ENCODE measurements around the gene RAB43.
"Not testable (repeated sequence)": the region's sequence is repeated elsewhere in the genome, so short reads cannot be mapped to it uniquely, and the experiment has no call there.

Gene RAB43

DNA sequence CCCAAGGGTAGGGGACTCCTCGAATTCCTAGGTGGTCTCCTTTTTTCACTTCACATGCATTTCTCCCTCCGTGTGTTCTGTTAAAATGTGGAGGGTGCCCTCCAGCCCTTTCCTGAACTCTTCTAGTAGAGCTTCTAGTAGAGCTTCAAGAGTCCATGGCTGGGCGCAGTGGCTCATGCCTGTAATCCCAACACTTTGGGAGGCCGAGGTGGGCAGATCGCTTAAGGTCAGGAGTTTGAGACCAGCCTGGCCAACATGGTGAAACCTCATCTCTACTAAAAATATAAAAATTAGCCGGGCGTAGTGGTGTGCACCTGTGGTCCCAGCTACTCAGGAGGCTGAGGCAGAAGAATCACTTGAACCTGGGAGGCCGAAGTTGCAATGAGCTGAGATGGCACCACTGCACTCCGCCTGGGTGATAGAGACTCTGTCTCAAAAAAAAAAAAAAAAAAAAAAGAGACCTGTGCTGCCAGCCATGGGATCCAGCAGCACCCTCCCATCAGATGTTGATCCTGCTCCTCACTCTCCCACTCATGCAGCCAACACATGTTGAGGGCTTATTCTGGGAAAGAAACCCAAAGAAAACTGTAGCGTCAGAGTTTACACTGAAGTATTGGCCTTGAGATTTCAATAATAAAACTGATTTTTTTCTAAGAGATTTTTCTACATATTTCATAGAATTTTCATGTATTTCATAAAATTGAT, 10.4 kb downstream of the RAB43 start:
- not testable (repeated sequence) for H3K4me3 Mint-ChIP-seq, H3K27ac Mint-ChIP-seq, H3K9me3 Mint-ChIP-seq, H3K4me1 Mint-ChIP-seq, ATAC-seq, H3K27me3 Mint-ChIP-seq
- peaks cover 25% of the 10 kb centered on the region for H3K36me3 Mint-ChIP-seq

DNA sequence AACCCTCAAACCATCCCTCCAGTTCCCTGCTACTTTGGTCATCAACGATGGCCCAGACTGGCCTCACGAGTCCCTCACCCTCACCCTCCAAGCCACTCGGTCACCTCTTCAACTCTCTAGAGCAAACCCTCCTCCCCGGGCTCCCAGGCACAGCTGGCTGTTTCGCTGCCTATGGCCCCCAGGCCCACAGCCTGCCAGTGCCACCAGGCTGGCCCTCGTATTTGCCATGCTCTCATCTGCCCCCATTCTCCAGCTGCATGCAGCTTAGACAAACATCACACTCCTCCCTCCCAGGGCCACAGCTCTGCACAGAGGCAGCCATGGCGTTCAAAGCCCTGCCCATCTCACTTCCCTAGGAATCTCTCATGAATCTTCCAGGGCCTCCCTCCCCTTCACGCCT, 13.8 kb downstream of the RAB43 start:
- H3K27me3 Mint-ChIP-seq, result no peaks in the 10 kb centered on the region
- H3K4me3 Mint-ChIP-seq, result no peak overlapping the region
- H3K9me3 Mint-ChIP-seq, result no peaks in the 10 kb centered on the region
- H3K36me3 Mint-ChIP-seq, result peaks cover 24% of the 10 kb centered on the region
- ATAC-seq, result no peak
- no peak overlapping the region for H3K27ac Mint-ChIP-seq
- H3K4me1 Mint-ChIP-seq, result peaks cover 7% of the 10 kb centered on the region

DNA sequence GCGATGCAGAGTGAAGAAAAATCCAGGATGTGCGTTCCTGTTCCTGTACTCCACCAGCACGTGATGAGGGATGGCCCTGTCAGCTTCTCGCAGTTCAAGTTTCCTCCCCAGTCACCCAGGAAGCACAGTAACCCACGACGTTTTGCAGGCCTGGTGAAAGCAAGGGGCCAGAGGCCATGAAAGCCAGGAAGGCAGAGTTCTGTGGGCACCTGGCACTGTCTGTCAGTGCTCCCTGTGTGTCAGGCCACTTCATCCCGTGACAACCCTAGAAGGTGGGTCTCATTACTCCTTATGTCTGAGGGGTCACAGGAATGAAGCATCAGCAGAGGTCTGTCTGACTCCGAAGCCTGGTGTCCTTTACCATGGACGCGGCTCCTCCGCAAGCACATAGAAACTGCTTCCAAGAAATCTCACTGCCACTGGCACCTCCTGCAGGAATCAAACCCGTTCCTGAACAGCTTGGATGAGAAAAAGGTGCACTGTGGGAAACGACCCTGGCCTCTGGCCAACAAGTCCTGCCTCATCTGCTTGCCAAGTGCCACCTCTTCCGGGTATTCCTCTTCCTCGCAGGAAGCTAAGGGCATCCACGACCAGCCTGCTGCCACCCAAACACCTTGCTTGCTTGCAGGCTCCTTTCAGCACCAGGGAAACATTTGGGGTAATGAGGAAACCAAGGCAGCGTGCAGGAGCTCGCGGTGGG, 14.6 kb downstream of the RAB43 start:
- no peaks in the 10 kb centered on the region for H3K9me3 Mint-ChIP-seq
- peaks cover 24% of the 10 kb centered on the region for H3K36me3 Mint-ChIP-seq
- no peak for ATAC-seq
- H3K4me3 Mint-ChIP-seq, result no peak overlapping the region
- no peaks in the 10 kb centered on the region for H3K27me3 Mint-ChIP-seq
- no peak overlapping the region for H3K27ac Mint-ChIP-seq
- H3K4me1 Mint-ChIP-seq, result peaks cover 7% of the 10 kb centered on the region

DNA sequence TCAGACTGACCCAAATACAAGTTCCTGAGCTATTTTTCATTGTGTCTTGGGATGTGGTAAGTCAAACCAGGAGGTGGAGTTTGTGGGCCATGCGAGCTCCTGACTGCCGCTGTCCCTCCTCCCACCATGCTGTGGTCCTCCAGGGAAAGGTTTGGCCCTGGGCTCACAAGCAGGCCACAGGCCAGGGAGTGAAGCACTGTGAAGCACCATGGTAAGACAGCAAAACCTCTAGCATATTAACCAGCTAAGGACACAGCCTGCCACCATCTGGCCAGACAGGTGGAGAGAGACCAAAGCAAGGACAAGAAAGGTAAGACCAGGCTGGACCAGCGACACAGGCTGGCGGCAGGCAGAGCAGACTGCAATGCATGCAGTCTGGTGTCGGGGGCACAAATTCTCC, 15.3 kb downstream of the RAB43 start:
- H3K4me3 Mint-ChIP-seq, result no peak overlapping the region
- H3K27ac Mint-ChIP-seq, result no peak overlapping the region
- H3K4me1 Mint-ChIP-seq, result peaks cover 7% of the 10 kb centered on the region
- H3K27me3 Mint-ChIP-seq, result no peaks in the 10 kb centered on the region
- H3K9me3 Mint-ChIP-seq, result no peaks in the 10 kb centered on the region
- no peak for ATAC-seq
- H3K36me3 Mint-ChIP-seq, result peaks cover 24% of the 10 kb centered on the region

DNA sequence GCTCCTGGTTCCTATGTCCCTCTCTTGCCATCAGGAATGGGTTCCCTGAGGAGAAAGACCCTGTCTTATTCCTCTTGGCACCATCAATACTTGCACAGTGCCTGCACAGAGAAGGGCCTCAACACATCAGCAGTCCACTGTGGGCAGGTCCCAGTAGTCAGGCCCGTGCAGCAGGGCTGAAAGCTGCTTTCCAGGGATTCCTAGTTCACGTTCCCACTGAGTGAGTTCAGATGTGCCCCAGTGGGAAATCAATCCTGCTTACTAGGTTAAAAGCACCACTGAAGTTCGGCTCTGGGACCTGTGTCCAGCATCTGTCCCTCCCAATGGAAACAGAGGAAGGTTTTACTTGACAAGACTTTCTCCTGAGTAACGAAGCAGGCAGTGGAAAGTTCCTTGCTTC, 15.7 kb downstream of the RAB43 start:
- ATAC-seq, result no peak
- no peaks in the 10 kb centered on the region for H3K9me3 Mint-ChIP-seq
- H3K27ac Mint-ChIP-seq, result no peak overlapping the region
- no peaks in the 10 kb centered on the region for H3K27me3 Mint-ChIP-seq
- H3K4me3 Mint-ChIP-seq, result no peak overlapping the region
- H3K4me1 Mint-ChIP-seq, result peaks cover 7% of the 10 kb centered on the region
- H3K36me3 Mint-ChIP-seq, result peaks cover 20% of the 10 kb centered on the region

DNA sequence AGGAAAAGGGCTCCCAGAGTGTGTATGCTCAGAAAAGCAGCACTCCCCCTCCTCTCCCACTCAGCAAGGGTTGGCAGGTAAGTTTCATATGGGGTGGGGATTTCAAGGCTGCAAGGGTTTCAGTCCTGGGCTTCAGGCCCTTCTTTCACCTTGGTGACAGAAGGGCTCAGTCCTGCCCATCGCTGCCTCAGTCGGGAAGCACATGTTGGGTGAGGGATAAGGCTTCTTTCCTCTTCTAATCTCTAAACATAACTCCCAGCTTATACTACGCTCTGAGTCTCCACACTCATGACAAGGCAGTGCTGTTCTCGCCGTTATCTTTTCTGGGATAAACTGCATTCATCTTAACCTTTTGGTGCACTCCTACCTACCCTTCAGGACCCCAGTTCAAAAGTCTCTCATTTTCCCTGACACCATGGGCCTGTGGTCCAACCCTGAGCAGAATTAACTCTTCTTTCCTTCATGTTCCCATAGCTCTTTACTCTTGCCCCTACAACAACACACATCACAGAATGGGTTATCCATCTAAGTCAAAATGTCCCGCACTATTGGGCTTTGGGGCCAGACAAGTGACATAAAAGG, 17.0 kb downstream of the RAB43 start:
- Mint-ChIP-seq H3K27ac (no peak overlapping the region), H3K4me1 (peaks cover 7% of the 10 kb centered on the region), H3K9me3 (no peaks in the 10 kb centered on the region), H3K27me3 (no peaks in the 10 kb centered on the region), H3K4me3 (no peak overlapping the region), H3K36me3 (peaks cover 18% of the 10 kb centered on the region)
- ATAC-seq, result no peak

DNA sequence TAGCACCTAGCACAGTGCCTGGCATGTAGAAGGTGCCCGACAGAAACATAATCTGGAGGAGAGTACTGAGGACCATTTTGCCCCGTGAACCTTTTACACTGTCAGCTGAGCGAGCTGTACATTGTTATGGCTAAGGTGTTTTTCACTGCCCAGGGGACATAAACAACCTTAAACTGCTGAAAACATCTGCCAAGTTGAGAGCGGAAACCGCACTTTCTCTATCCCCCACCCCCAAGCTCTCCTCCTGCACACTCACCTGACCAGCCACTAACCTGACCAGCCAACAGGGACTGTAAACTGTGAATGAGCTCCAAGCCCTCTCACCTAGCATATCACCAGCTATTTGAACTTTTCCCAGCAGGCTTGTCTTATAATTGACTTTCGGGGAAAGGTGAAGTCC, 17.6 kb downstream of the RAB43 start:
- H3K36me3 Mint-ChIP-seq, result peaks cover 20% of the 10 kb centered on the region
- no peak for ATAC-seq
- no peaks in the 10 kb centered on the region for H3K9me3 Mint-ChIP-seq
- H3K4me1 Mint-ChIP-seq, result peaks cover 7% of the 10 kb centered on the region
- H3K4me3 Mint-ChIP-seq, result no peak overlapping the region
- H3K27me3 Mint-ChIP-seq, result no peaks in the 10 kb centered on the region
- H3K27ac Mint-ChIP-seq, result no peak overlapping the region

DNA sequence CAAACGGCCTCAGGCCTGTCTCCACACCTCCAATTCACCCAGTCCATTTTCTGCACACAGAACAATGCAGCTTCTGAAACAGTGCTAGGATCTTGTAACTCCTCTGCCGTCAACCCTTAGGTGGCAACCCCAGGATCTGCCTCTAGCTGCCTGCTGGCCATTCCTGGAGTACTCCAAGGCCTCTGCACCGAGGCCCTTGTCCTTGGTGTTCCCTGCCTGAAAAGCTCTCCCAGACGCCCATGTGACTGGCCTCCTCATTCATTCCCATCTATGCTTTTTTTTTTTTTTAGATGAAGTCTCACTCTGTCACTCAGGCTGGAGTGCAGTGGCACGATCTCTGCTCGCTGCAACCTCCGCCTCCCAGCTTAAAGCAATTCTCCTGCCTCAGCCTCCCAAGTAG, 18.3 kb downstream of the RAB43 start:
- H3K27ac Mint-ChIP-seq, result peak overlapping the region; percentile 28
- no peak for ATAC-seq
- peaks cover 2% of the 10 kb centered on the region for H3K9me3 Mint-ChIP-seq
- no peaks in the 10 kb centered on the region for H3K27me3 Mint-ChIP-seq
- peaks cover 24% of the 10 kb centered on the region for H3K36me3 Mint-ChIP-seq
- peaks cover 7% of the 10 kb centered on the region for H3K4me1 Mint-ChIP-seq
- H3K4me3 Mint-ChIP-seq, result no peak overlapping the region

DNA sequence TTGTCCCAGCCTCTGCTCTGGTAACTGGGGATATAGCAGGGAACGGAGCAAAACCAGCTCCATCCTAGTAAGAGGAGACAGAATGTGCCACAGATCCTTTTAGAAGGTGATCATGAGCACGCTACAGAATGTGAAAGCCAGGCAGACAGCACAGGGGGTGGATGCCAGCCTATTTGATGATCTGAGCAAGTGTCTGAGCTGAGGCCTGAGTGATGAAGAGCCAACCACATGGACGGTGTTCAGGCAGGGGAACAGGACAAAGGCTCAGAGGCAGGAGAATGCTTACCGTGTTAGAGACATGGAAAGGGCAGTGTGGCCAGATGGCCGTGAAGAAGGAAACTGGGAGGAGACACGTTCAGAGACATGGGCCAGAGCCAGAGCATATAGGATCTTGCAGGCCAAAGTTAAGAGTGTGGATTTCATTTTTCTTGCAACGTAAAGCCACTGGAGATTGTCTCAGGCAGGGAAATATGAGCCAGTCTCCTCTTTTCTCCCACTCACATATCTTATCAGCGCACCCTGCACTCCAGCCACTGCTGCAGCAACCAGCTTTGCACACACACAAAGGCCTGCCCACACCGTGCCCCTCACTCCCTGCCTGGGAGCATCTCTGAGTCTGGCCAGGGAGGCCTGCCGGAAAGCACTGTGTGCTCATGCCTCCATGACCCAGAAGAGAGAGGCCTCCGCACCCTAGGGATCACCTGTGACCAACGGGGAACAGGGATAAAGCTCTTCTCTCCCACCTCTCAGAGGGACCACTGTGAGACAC, 20.1 kb downstream of the RAB43 start:
- Mint-ChIP-seq H3K27me3 (no peaks in the 10 kb centered on the region), H3K36me3 (peaks cover 27% of the 10 kb centered on the region), H3K9me3 (peaks cover 4% of the 10 kb centered on the region), H3K4me3 (no peak overlapping the region), H3K4me1 (no peaks in the 10 kb centered on the region), H3K27ac (no peak overlapping the region)
- no peak for ATAC-seq

DNA sequence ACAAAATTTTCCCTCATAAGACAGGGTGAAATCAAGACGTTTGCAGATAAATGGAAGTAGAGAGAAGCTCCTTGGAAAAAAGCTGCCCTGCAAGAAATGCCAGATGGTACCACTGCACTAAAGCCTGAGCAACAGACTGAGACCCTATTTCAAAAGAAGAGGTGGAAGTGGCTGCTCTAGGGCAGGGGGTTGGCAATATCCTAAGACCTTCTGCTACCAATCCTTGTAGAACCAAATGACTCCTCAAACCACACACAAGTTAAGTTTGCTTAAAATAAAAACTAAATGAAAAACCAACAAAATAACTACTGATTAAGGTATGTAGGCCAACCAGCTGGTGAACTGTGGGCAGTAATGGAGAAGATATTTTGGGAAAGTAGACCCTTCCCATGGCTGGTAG, 21.3 kb downstream of the RAB43 start:
- no peak for ATAC-seq
- Mint-ChIP-seq H3K9me3 (peaks cover 4% of the 10 kb centered on the region), H3K36me3 (peaks cover 32% of the 10 kb centered on the region), H3K27ac (no peak overlapping the region), H3K4me3 (no peak overlapping the region), H3K27me3 (no peaks in the 10 kb centered on the region), H3K4me1 (no peaks in the 10 kb centered on the region)

DNA sequence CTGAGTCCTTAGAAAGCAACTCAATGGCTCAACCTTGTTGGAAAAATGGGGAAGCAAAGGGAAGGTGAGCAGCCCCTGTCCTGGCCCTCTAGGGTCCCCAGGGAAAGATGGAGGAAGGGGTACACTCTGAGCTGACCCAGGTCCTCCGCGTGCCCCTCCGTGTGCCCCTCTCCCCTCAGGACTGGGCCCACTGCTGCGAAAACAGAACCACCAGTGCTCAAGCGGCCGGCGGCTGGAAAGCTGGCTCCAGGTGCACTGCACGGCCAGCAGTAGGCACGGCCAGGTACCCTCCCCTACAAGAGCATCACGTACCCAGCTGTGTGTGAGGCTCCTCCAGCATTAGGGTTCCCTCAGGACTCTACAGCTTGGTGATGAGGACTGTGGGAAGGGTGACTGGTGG, 26.3 kb downstream of the RAB43 start:
- Mint-ChIP-seq H3K27ac (no peak overlapping the region), H3K4me3 (no peak overlapping the region), H3K9me3 (peaks cover 4% of the 10 kb centered on the region), H3K36me3 (peaks cover 42% of the 10 kb centered on the region), H3K4me1 (no peaks in the 10 kb centered on the region), H3K27me3 (no peaks in the 10 kb centered on the region)
- no peak for ATAC-seq

DNA sequence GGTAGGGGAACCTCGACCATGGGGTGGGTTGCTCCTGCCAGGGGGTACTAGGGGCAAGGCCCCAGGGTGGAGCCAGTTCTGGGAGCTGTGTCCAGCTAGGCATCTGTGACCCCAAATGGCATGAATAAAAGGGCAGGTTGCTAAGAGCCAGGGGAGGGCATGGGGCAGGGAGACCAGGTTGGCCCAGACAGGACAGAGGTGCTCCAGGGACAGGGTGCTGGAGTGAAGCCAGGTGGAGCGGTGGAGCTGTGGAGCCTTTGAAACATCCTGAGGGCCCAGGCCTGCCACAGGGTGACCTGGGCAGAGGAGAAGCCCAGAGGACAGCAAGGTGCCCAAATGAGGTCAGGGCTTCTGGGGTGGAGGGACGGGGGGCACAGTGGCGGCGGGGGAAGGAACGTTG, 33.3 kb downstream of the RAB43 start:
- not testable (repeated sequence) for H3K9me3 Mint-ChIP-seq, H3K4me3 Mint-ChIP-seq
- peak; percentile 7 for ATAC-seq

DNA sequence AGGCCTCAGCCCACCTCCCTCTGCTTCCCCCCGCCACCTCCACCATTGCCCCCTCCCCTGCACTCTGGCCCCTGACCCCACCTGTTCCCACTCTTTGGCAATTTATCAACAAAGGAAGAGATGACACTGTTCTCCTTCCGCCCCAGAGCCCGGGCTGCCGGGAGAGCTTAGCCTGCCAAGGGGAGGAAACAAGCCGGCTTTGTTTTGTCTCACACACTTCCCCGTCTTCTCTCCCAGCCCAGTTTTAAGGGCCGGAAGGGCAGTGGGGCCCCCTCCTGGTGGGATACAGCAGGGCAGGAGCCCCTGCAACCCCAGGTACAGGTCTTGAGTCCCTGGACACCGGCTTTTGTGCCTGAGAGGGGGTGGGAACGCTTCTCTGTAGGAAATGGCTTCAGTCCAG, 33.7 kb downstream of the RAB43 start:
- peak; percentile 3 for ATAC-seq
- not testable (repeated sequence) for H3K36me3 Mint-ChIP-seq, H3K9me3 Mint-ChIP-seq, H3K27ac Mint-ChIP-seq, H3K4me1 Mint-ChIP-seq, H3K4me3 Mint-ChIP-seq
- peaks cover 10% of the 10 kb centered on the region for H3K27me3 Mint-ChIP-seq

More for the DNA sequence above, 33.3 kb downstream of the RAB43 start:
- not testable (repeated sequence) for H3K4me1 Mint-ChIP-seq, H3K27ac Mint-ChIP-seq, H3K36me3 Mint-ChIP-seq
- H3K27me3 Mint-ChIP-seq, result peaks cover 10% of the 10 kb centered on the region

DNA sequence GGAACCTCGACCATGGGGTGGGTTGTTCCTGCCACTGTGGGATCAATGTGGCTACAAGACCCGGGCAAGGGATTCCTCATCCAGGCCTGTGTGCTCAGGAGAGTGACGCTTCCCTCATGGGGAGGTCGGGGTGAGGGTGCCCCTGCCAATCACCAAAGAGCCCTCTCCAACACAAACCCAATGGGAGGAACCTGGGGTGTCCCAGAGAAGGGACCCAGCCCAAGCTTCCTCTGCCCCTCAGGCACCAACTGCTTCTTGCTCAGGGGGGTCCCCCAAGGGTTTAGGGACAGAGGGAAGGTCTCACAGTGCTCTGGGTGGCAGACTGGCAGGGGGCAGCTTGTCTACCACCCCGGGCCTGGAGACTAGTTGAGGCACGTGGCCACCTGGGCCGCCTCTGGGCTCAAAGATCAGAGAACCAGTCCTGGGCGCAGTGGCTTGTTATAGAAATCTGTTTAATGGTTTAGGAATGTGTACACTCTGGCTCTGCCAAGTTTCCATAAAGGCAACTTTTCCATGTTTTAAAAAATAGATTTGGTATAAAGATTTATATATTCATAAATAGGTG, 34.4 kb downstream of the RAB43 start:
- peaks cover 4% of the 10 kb centered on the region for H3K36me3 Mint-ChIP-seq
- H3K4me3 Mint-ChIP-seq, result no peak overlapping the region
- ATAC-seq, result no peak
- no peak overlapping the region for H3K27ac Mint-ChIP-seq
- no peaks in the 10 kb centered on the region for H3K4me1 Mint-ChIP-seq
- H3K9me3 Mint-ChIP-seq, result no peaks in the 10 kb centered on the region
- H3K27me3 Mint-ChIP-seq, result peaks cover 10% of the 10 kb centered on the region

DNA sequence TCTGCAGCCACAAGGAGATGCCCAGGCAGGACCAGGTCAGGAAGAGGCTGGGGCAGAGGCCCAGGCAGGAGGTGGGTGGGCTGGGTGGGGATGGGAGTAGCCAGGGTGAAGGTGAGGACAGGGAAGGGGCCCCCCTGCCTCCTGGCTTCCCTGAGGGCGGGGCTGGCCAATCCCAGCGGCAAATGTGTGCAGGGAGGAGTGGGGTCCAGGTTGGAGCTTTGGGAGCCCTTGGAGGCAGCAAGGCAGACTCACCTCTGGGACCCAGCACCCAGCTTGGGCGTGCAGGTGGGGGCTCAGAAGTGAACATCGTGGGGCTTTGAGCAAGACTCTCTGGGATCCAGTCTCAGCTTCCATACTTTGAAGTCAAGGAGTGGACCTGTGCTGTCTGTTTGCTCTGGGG, 35.8 kb downstream of the RAB43 start:
- Mint-ChIP-seq H3K4me3 (no peak overlapping the region), H3K27ac (no peak overlapping the region), H3K27me3 (peaks cover 10% of the 10 kb centered on the region), H3K9me3 (no peaks in the 10 kb centered on the region), H3K4me1 (no peaks in the 10 kb centered on the region), H3K36me3 (no peaks in the 10 kb centered on the region)
- no peak for ATAC-seq
